Activated CD4-positive, alpha-beta T cell treated with anti-CD3 and anti-CD28 coated beads, Interleukin-2, amount 50 U/mL, for 4 hours (primary cell): ENCODE measurements around the gene LAGE3.

Experiments
- DNase-seq, 2 experiments: peaks; one replicate each; pipeline ENCODE4 v3.0.0-alpha.2; 2020

The LAGE3 gene

DNA sequence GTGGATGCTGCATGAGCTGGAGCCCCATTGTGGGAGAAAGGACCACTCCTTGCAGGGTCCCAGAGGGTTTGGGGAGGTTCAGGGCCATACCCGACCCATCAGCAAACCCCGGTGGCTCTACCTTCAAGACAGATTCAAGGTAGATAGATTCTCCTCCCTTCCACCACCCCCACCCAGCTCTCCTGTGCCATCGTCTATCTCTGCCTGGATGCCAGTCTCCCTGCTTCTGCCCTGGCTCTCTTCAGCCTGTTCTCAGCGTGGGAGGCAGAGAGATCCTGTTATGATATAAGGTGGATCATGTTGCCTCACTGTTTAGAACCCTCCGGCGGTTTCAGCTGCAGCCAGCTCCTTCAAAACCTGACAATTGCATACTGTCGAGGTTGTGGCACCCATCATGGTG is 5.4 kb downstream of the LAGE3 start:
- no peak for DNase-seq

DNA sequence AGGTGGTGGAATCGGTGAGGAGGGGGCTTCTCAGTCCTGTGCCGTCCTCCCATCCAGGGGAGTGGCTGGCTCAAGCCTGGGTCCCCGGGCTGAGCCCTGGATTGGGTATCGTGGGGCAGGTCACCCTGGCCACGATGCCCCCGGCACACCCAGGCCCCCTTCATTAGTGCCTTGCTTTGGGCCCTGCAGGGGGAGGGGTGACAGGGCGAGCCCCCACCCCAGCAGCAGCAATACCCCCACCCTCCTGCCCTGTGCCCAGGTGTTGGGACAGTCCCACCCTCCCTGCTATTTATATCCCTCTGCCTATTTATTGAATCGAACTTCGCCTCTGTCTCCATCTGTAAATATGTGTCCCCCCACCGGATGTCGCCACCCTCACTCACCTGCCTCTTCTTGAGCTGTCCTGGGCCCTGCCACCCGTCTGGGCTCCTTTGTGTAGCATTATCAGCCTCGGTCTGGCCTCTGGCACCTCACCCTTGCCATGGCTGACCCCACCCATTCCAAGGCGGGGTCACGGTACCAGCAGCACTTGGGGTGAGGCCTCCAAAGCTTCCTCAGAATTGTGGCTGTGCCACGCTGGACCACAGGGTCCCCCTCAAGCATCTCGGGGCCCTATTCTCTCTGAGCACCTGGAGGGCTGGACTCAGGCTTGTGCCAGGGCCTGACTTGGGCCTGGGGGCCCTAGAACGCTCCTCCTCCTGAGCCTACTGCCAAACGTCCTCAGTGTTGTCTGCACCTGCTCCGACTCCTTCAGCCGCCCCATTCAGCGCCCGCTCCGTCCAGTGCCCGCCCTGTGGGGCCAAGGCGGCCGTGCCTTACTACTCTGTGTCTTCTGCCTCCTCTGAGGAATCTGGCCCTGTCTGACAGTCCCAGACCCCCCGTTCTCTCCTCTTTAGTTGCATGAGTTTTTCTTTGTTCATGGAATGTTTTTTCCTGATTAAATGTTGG is 6.1 kb downstream of the LAGE3 start:
- DNase-seq = no peak

DNA sequence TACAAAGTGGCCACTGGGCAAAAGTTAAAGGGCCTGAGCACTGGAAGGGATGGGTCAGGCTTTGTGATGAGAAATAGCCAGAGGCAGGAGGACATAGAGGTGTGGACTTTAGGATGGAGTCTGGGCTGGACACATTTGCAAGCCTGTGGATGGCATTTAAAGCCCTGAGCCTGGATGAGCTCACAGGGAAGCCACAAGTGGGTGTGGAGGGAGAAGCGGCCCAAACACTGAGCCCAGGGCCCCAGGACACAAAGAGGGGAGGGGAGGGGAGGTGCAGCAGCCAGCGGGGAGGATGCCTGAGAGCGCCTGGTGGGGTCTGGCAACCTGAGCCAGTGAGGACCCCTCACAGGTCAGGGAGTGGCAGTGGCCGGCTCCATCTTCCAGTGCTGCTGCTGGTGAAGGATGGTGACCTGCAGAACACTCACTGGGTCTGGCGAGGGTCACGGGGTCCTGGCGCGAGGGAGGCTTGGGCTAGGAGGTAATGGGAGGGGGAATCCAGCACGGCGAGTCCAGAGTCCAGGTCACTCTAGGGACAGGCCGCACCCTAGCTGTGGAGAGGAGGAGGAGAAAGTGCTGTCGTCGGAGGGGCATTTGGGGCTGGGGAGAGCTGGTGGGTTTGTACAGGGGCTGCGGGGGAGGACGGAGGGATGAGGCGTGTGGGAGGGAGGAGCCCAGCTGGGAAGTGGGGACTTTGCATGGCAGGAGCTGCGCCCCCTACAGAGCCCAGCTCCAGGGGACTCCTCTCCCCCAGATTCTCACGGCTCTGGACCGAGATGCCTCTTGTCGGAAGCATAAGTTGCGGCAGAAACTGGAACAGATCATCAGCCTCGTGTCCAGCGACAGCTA is 7.0 kb downstream of the LAGE3 start:
- DNase-seq = no peak

- no peak for DNase-seq
These were observed 8.0 kb downstream of the LAGE3 start for GRCh38 chrX:154470914-154471568.

DNA sequence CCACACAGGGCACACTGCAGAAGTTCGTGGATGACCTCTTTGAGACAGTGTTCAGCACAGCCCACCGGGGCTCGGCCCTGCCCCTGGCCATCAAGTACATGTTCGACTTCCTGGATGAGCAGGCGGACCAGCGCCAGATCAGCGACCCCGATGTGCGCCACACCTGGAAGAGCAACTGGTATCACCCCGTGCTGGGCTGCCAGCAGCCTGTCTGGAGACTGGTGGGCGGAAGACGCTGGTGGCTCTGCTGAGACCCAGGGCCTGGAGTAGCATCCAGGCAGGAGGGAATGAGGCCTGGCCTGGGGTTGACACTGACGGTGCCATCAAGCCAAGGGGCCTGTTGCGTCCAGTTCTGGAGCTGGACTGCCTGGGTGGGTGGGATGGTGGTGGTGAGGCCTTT is 8.6 kb downstream of the LAGE3 start:
- no peak for DNase-seq

GRCh38 chrX:154469880-154470279 is 9.2 kb downstream of the LAGE3 start:
- DNase-seq = no peak

GRCh38 chrX:154469114-154469513 is 10.0 kb downstream of the LAGE3 start:
- DNase-seq = no peak

DNA sequence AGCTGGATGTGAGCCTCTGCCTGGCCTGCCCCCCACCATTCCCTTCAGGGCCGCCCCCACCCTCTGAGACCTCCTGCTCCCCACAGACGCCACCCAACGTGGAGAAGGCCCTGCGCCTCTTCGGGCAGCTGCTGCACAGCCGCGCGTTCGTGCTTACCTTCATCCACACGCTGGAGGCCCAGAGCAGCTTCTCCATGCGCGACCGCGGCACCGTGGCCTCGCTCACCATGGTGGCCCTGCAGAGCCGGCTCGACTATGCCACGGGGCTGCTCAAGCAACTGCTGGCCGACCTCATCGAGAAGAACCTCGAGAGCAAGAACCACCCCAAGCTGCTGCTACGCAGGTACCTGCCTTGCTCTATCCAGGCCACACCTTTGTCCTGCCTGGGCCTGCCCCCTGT is 10.9 kb downstream of the LAGE3 start:
- no peak for DNase-seq

GRCh38 chrX:154467556-154467955 is 11.5 kb downstream of the LAGE3 start:
- DNase-seq = no peak

DNA sequence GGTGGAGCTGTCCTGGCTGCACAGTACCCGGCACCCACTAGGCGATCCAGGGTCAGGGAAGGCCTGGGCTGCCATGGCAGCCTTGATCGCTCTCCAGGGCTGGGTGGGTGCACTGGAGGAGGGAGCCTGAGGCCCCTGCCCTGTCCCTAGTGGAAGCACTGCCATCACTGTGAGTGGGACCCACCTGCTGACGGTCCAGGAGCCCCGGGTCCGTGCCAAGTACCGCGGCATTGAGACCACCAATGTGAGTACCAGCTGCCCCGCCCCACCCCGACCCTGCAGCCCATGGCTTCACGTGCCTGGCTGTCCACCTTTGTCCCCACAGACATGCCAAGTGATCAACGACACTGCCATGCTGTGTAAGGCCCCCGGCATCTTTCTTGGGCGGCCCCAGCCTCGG is 12.2 kb downstream of the LAGE3 start:
- DNase-seq = no peak

DNA sequence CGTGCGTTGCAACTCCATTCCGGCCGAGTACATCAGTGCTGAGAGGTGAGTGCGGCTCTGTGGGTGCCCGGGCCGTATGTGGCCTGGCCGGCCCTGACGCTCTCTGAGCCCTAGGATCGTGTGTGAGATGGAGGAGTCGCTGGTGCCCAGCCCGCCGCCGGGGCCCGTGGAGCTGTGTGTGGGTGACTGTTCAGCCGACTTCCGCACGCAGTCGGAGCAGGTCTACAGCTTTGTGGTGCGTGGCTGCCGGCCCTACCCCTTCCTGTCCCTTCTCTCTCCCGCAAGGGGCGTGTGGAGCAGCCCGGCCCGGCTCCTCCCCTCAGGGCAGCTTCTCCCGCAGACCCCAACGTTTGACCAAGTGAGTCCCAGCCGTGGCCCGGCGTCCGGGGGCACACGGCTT is 13.0 kb downstream of the LAGE3 start:
- no peak for DNase-seq

GRCh38 chrX:154465601-154466000 is 13.5 kb downstream of the LAGE3 start:
- DNase-seq = no peak

DNA sequence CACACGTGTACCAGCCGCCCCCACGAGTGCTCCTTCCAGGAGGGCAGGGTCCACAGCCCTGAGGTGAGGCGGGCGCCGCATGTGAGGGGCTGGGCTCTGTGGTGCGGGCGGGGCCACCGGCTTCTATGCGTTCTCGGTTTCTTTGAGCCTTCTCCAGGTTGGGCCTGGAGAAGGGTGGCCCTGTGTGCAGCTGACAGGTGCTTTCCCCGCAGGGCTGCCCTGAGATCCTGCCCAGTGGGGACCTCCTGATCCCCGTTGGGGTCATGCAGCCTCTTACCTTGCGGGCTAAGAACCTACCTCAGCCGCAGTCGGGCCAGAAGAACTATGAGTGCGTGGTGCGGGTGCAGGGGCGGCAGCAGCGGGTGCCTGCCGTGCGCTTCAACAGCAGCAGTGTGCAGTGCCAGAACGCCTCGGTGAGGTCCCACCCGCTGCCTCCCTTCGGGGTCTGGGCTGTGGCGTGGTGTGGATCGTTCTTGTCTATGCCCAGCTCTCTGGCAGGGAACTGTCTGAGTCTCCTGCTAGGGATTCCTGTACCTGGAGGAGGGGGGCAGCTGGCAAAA is 14.2 kb downstream of the LAGE3 start:
- DNase-seq = no peak

DNA sequence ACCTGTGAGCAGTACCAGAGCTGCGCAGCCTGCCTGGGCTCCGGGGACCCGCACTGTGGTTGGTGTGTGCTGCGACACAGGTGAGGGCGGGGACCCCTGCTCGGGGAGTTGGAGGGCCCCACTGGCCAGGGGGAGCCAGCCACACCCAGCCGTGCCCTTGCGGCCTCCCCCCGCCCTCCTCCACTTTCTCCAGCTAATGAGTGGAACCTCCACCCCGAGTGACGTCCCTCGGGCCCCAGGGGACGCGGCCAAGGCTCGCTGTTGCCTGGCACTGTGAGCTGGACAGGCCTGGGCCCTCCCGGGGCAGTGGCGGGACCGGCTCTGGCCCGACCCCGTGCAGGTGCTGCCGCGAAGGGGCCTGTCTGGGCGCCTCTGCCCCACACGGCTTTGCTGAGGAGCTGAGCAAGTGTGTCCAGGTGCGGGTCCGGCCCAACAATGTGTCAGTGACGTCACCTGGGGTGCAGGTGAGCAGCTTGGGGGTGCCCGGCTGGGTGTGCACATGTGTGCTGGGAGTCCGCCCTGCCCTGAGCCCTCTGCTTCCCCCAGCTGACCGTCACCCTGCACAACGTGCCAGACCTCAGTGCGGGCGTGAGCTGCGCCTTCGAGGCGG is 15.4 kb downstream of the LAGE3 start:
- DNase-seq = no peak

GRCh38 chrX:154462396-154462795 is 16.7 kb downstream of the LAGE3 start:
- no peak for DNase-seq

DNA sequence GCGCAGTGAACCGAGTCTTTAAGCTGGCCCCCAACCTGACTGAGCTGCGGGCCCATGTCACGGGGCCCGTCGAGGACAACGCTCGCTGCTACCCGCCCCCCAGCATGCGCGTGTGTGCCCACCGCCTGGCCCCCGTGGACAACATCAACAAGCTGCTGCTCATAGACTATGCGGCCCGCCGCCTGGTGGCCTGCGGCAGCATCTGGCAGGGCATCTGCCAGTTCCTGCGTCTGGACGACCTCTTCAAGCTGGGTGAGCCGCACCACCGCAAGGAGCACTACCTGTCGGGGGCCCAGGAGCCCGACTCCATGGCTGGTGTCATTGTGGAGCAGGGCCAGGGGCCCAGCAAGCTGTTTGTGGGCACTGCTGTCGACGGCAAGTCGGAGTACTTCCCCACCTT is 18.8 kb downstream of the LAGE3 start:
- no peak for DNase-seq

DNA sequence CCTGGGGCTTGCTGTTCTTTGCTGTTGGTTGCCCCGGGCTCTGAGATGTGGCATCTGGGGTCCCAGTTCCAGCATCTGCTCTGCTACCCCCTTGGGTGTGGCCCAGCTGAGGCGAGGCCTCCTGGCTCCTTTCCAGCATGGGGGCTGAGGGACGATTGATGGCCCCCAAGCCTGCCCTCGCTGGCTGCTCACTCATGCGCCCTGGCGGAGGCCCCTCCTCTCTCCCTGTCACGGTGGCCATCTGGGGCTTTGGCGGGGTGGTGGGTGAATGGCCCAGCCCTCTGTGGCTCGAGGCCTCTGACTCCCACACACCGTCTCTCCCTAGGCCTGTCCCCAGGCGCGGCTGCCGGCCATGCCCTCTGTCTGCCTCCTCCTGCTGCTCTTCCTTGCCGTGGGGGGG is 19.2 kb downstream of the LAGE3 start:
- no peak for DNase-seq

- DNase-seq = no peak
These were observed 19.9 kb downstream of the LAGE3 start for GRCh38 chrX:154458954-154459778.

DNA sequence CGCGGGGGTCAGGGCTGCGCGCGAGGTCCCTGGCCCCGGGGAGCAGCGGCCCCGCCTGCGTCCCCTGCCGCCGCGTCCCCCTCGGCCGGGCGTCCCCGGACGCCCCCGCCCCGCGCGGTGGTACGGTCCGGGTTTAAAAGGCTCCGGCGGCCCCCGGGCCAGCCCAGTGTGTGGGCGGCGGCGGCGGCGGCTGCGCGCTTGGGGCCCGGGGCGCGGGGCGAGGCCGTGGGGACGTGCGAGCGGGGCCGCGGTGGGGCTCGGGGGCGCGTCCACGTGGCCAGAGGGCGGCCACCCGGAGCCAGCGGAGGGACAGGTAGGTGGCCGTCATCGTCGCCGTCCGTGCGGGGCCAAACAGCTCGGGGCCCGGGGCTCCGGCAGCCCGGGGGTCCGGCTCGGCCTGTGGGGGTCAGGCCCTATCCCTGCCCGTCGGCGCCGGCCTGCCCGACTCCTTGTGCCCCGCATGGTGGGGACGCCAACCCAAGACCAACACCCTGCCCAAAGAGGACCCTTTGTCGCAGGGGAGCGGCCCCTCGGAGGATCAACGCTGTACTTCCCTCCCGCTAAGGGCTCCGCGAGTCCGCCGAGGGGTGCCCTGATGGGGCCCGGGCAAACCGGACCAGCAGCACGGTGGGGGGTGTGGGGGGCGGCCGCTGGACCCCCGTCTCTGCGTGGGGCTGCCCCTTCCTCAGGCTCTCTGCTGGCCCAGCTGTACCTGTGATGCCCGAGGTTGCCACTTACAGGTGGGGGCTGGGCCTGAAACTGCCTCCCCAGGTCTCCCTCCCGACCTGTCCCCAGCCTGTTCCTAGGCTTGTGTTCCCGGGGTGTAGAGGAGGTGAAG is 20.7 kb downstream of the LAGE3 start, which contains the start of gene PLXNA3:
TSS of gene PLXNA3 (plus strand) at position 166 of the 838 bp plus-strand sequence. CDS start 1,903 bp downstream, outside the sequence.
- peak; percentile 55 for DNase-seq

DNA sequence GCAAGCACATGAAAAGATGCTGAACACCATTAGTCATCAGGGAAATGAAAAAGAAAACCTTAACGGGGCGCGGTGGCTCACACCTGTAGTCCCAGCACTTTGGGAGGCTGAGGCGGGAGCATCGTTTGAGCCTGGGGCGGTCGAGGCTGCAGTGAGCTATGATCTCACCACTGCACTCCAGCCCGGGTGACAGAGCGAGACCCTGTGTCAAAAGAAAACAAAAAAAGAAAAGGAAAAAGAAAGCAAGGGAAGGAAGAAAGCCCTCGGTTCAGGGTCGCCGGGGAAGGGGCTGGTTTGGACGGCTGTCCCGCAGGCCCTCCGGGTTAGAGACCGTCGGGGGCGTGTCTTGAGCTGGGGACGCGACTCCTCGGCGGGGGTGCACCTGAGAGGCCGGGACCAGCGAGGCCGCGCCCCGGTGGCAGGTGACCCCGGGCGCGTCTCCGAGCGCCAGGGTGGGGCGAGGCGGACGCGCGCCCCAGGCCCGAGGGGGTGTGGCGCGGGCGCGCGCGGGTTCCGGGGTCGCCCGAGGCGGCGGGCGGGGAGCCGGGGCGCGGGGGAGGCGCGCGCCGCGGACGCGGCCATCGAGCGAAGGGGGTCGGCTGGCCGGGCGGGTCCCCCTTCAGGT is 21.5 kb downstream of the LAGE3 start:
- peak; percentile 18 to 39 for DNase-seq
